ENCODE data around the gene SGCD.

The SGCD gene

DNA sequence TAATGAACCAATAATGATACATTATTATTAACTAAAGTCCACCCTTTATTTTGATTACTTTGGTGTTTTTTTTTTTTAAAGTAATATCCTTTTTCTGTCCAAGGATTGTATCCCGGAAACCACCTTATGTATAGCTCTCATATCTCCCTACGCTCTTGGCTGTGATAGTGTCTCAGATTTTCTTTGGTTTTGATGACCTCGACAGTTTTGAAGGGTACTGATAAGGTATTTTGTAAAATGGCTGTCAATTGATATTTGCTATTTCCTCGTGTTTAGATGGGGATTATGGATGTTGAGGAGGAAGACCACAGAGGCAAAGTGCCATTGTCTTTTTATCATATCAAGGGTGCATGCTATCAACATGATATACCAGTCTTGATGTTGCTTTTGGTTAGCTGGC lies 259.0 kb downstream of the SGCD start (continued):
- TF ChIP-seq OVOL3 (tag by site-specific recombination; IDR thresholded peaks at IDR 0.05) (no peak), IKZF3 (tag by site-specific recombination; IDR thresholded peaks at IDR 0.05) (no peak), GLI4 (tag by site-specific recombination; IDR thresholded peaks at IDR 0.05) (no peak), ZEB2 (tag by site-specific recombination; IDR thresholded peaks at IDR 0.05) (no peak), ZBTB7A (tag by site-specific recombination; IDR thresholded peaks at IDR 0.05; ENCODE audit: low read depth) (no peak)
- TF ChIP-seq, protein P1, sequence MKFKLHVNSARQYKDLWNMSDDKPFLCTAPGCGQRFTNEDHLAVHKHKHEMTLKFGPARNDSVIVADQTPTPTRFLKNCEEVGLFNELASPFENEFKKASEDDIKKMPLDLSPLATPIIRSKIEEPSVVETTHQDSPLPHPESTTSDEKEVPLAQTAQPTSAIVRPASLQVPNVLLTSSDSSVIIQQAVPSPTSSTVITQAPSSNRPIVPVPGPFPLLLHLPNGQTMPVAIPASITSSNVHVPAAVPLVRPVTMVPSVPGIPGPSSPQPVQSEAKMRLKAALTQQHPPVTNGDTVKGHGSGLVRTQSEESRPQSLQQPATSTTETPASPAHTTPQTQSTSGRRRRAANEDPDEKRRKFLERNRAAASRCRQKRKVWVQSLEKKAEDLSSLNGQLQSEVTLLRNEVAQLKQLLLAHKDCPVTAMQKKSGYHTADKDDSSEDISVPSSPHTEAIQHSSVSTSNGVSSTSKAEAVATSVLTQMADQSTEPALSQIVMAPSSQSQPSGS (tag by site-specific recombination; IDR thresholded peaks at IDR 0.05; ENCODE audit: low read depth) = no peak

DNA sequence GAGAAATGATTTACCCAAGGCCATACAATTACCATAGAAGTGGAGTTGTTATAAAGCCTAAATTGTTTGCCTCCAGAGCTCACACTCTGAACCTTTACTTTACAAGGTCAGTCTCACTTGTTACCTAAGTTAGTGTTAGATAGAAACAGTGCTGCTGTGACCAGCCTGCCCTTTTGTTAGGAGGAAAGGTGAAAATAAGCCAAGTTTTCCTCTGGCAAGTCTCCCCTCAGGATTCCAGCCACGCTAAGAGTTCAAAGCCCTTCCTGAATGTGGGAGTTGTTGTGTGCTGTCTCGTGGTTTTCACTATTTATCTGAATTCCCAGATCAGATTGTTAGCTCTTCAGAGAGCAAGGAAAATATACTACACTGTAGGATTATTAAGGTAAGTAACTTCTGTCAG lies 260.0 kb downstream of the SGCD start:
- no peak overlapping the region for H3K4me3 ChIP-seq (ENCODE audit: low read depth, low read length)
- ChIA-PET CTCF (no interaction called here), POLR2A (no interaction called here)
- H3K9me3 ChIP-seq (ENCODE audit: control insufficient read depth, insufficient read depth, low read depth, low read length) = no peaks in the 10 kb centered on the region
- no peaks in the 10 kb centered on the region for H3K36me3 ChIP-seq (ENCODE audit: control insufficient read depth in 2 of 2, insufficient read depth in 1 of 2, low read length in 2 of 2)
- H3K4me1 ChIP-seq (ENCODE audit: control insufficient read depth, insufficient read depth, low read length) = no peaks in the 10 kb centered on the region
- H3K27ac ChIP-seq (ENCODE audit: extremely low read depth, low read depth, low read length) = no peak overlapping the region
- TF ChIP-seq ZNF155 (tag by site-specific recombination; IDR thresholded peaks at IDR 0.05) = no peak
- no peak for TF ChIP-seq ZNF239 (tag by site-specific recombination; IDR thresholded peaks at IDR 0.05)
- TF ChIP-seq, protein P2, sequence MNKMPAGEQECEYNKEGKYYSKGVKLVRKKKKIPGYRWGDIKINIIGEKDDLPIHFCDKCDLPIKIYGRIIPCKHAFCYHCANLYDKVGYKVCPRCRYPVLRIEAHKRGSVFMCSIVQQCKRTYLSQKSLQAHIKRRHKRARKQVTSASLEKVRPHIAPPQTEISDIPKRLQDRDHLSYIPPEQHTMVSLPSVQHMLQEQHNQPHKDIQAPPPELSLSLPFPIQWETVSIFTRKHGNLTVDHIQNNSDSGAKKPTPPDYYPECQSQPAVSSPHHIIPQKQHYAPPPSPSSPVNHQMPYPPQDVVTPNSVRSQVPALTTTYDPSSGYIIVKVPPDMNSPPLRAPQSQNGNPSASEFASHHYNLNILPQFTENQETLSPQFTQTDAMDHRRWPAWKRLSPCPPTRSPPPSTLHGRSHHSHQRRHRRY (tag by site-specific recombination; IDR thresholded peaks at IDR 0.05) = no peak
- no peak for TF ChIP-seq ZBTB17 (tag by site-specific recombination; IDR thresholded peaks at IDR 0.05)
- no peak for TF ChIP-seq GLIS2 (tag by site-specific recombination; IDR thresholded peaks at IDR 0.05)

DNA sequence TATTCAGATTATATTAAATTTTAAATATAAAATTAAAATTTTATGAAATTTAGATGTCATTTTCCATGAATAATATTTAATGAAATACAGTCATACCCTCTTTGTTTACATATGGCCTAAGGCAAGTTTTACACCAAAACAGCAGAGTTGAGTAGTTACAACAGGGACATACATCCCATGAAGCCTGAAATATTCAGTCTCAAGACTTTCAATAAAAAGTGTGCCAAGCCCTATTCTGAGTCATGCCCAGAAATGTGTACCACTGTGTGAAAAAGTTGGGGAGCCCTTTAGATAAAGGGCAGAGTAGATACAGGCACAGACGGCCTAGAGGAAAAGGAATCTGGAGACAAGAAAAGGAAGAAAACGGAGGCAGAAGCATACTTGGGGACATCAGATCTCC lies 261.3 kb downstream of the SGCD start:
- Histone ChIP-seq H3K4me3 (ENCODE audit: low read depth, low read length) (no peak overlapping the region), H3K36me3 (ENCODE audit: control insufficient read depth in 2 of 2, insufficient read depth in 1 of 2, low read length in 2 of 2) (no peaks in the 10 kb centered on the region), H3K9me3 (ENCODE audit: control insufficient read depth, insufficient read depth, low read depth, low read length) (no peaks in the 10 kb centered on the region), H3K4me1 (ENCODE audit: control insufficient read depth, insufficient read depth, low read length) (no peaks in the 10 kb centered on the region), H3K27ac (ENCODE audit: extremely low read depth, low read depth, low read length) (no peak overlapping the region)
- TF ChIP-seq ZNF670 (tag by site-specific recombination; IDR thresholded peaks at IDR 0.05; ENCODE audit: low read depth) (no peak), MZF1 (tag by site-specific recombination; IDR thresholded peaks at IDR 0.05; ENCODE audit: borderline replicate concordance) (no peak), ZNF335 (tag by site-specific recombination; conservative IDR thresholded peaks at IDR 0.05) (no peak), ZNF558 (tag by site-specific recombination; IDR thresholded peaks at IDR 0.05) (no peak), ZNF132 (tag by site-specific recombination; IDR thresholded peaks at IDR 0.05; ENCODE audit: borderline replicate concordance) (no peak)
- TF ChIP-seq, protein P3, sequence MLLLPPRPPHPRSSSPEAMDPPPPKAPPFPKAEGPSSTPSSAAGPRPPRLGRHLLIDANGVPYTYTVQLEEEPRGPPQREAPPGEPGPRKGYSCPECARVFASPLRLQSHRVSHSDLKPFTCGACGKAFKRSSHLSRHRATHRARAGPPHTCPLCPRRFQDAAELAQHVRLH (tag by site-specific recombination; IDR thresholded peaks at IDR 0.05) = no peak
- TF ChIP-seq, protein P4, sequence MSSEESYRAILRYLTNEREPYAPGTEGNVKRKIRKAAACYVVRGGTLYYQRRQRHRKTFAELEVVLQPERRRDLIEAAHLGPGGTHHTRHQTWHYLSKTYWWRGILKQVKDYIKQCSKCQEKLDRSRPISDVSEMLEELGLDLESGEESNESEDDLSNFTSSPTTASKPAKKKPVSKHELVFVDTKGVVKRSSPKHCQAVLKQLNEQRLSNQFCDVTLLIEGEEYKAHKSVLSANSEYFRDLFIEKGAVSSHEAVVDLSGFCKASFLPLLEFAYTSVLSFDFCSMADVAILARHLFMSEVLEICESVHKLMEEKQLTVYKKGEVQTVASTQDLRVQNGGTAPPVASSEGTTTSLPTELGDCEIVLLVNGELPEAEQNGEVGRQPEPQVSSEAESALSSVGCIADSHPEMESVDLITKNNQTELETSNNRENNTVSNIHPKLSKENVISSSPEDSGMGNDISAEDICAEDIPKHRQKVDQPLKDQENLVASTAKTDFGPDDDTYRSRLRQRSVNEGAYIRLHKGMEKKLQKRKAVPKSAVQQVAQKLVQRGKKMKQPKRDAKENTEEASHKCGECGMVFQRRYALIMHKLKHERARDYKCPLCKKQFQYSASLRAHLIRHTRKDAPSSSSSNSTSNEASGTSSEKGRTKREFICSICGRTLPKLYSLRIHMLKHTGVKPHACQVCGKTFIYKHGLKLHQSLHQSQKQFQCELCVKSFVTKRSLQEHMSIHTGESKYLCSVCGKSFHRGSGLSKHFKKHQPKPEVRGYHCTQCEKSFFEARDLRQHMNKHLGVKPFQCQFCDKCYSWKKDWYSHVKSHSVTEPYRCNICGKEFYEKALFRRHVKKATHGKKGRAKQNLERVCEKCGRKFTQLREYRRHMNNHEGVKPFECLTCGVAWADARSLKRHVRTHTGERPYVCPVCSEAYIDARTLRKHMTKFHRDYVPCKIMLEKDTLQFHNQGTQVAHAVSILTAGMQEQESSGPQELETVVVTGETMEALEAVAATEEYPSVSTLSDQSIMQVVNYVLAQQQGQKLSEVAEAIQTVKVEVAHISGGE (tag by site-specific recombination; conservative IDR thresholded peaks at IDR 0.05; ENCODE audit: low read depth) = no peak
- ChIA-PET POLR2A (no interaction called here), CTCF (no interaction called here)

Measured in HEK293 (cell line).